K562 (cell line): Measurements from ENCODE around the gene CXCL17. TPM values are rescaled to one million over a fixed set of nuclear protein-coding genes. Genes with fewer than 3 reads are reported as not detected.

Experiments
- ATAC-seq: fragments of 200-7000 bp; cut with Tn5 transposase; 3 replicates; pipeline ENCODE4 v1.9.1; 2020; ENCODE audit warnings: moderate library complexity
- BruUV-seq: library from RNA; stranded (reverse); fragments of 400-500 nt; replicated peaks from 2 replicates; lab custom pipeline; 2021; lab: Mats Ljungman, UMichigan
- CTCF ChIA-PET: fragments of 300-600 bp; formaldehyde crosslinking; extraction: SDS; loops from one replicate; lab custom pipeline; 2021; ENCODE audit warnings: low intra/inter-chr PET ratio; lab: Yijun Ruan, JAX
- POLR2A ChIA-PET: fragments of 300-600, 350-650 bp; sonication (Branson Sonifier 250); formaldehyde crosslinking; extraction: SDS; loops from one replicate; lab custom pipeline; 2021; ENCODE audit warnings: antibody characterized with exemption, inconsistent platforms; lab: Yijun Ruan, JAX
- DNase-seq, 4 experiments: peaks; one replicate each; pipeline versions ENCODE4 v3.0.0 to v3.0.0-alpha.2; 2011 to 2018; ENCODE audit warnings: low spot score in 3 of 4, mixed read lengths in 3 of 4; ENCODE audit errors: extremely low read depth in 1 of 4
- FAIRE-seq: peaks from 2 replicates; lab custom pipeline; 2011; peaks lifted over from hg19 to GRCh38; lab: Jason Lieb, UNC
- H2AFZ ChIP-seq: 2 replicates; pipeline ENCODE4 v1.6.0; 2011; ENCODE audit warnings: low read depth, low read length, control low read depth, inconsistent platforms
- H3K27ac ChIP-seq: fragments of 200-600 bp; 3 replicates; pipeline ENCODE4 v1.8.0; 2011; ENCODE audit warnings: low read depth, mild to moderate bottlenecking, control low read depth, inconsistent platforms, low read length, moderate library complexity, mixed read lengths; ENCODE audit errors: extremely low read depth
- H3K27me3 ChIP-seq, 2 experiments: fragments of 300-600 bp in 1 of 2; 2 replicates in 1 of 2; 3 replicates in 1 of 2; pipeline versions ENCODE4 v1.6.0 to v1.8.0; 2011; ENCODE audit warnings: inconsistent platforms in 2 of 2, low read length in 2 of 2, mild to moderate bottlenecking in 1 of 2, mixed read lengths in 1 of 2, moderate library complexity in 1 of 2; ENCODE audit not compliant: control insufficient read depth in 2 of 2, insufficient read depth in 2 of 2
- H3K36me3 ChIP-seq: fragments of 300-600 bp; 3 replicates; pipeline ENCODE4 v1.8.0; 2011; ENCODE audit warnings: mild to moderate bottlenecking, low read length, inconsistent platforms; ENCODE audit not compliant: control insufficient read depth, insufficient read depth
- H3K4me1 ChIP-seq, 2 experiments: fragments of 200-600 bp in 1 of 2; replicated peaks in 1 of 2; 2 replicates in 1 of 2; 3 replicates in 1 of 2; pipeline versions ENCODE4 v1.5.1 to v1.8.0; 2011; ENCODE audit warnings: inconsistent platforms in 2 of 2, low read length in 2 of 2, mild to moderate bottlenecking in 1 of 2, mixed read lengths in 1 of 2, moderate library complexity in 1 of 2; ENCODE audit not compliant: control insufficient read depth in 2 of 2, insufficient read depth in 2 of 2
- H3K4me2 ChIP-seq: 2 replicates; pipeline ENCODE4 v1.6.1; 2011; ENCODE audit warnings: low read length, control low read depth, inconsistent platforms, mixed read lengths; ENCODE audit not compliant: insufficient read depth
- H3K4me3 ChIP-seq: fragments of 200-600 bp; sonication (generic), shearing (Covaris generic); 2 replicates; pipeline ENCODE4 v1.5.1; 2016; ENCODE audit warnings: control low read depth, inconsistent platforms
- H3K79me2 ChIP-seq: fragments of 200-600 bp; 3 replicates; pipeline ENCODE4 v1.8.0; 2011; ENCODE audit warnings: low read length, inconsistent platforms; ENCODE audit not compliant: control insufficient read depth, insufficient read depth
- H3K9ac ChIP-seq, 2 experiments: 2 replicates each; pipeline versions ENCODE4 v1.6.0 to v1.6.1; 2011; ENCODE audit warnings: low read depth in 2 of 2, low read length in 2 of 2, control low read depth in 1 of 2, inconsistent platforms in 1 of 2, mild to moderate bottlenecking in 1 of 2, mixed read lengths in 1 of 2; ENCODE audit not compliant: insufficient read depth in 1 of 2
- H3K9me1 ChIP-seq: one replicate; pipeline ENCODE4 v1.6.0; 2011; ENCODE audit warnings: inconsistent platforms, mild to moderate bottlenecking, low read length, moderate library complexity; ENCODE audit not compliant: control insufficient read depth, insufficient read depth
- H3K9me3 ChIP-seq: replicated peaks from 2 replicates; pipeline ENCODE4 v1.5.1; 2011; ENCODE audit warnings: low read depth, low read length, inconsistent platforms; ENCODE audit not compliant: control insufficient read depth, insufficient read depth
- H4K20me1 ChIP-seq: replicated peaks from 2 replicates; pipeline ENCODE4 v1.6.1; 2011; ENCODE audit warnings: low read length, inconsistent platforms, mixed read lengths; ENCODE audit not compliant: control insufficient read depth, insufficient read depth
- BCOR ChIP-seq: fragments of 450-650 bp; IDR thresholded peaks from 2 replicates; pipeline ENCODE4 v1.6.1; 2016
- EGR1 ChIP-seq: fragments of 450-650 bp; conservative IDR thresholded peaks from 2 replicates; pipeline ENCODE4 v1.6.1; 2017; ENCODE audit warnings: mild to moderate bottlenecking
- HIVEP1 ChIP-seq: fragments of 250-450 bp; sonication (Bioruptor Pico); IDR thresholded peaks from 2 replicates; pipeline ENCODE4 v1.4.0; 2020; ENCODE audit warnings: mild to moderate bottlenecking
- USF1 ChIP-seq: sonication (generic); formaldehyde crosslinking; IDR thresholded peaks from 2 replicates; pipeline ENCODE4 v1.9.0; 2022; ENCODE audit warnings: mild to moderate bottlenecking, missing genetic modification reagents
- WGBS: fragments of 100-300 bp; shearing (Covaris generic); methylation state at CpG from one replicate; pipeline ENCODE4 v1.1.6; 2016; ENCODE audit warnings: low coverage, mixed read lengths; ENCODE audit not compliant: insufficient coverage; ENCODE audit errors: missing lambda C conversion rate; 5-methylcytosine and 5-hydroxymethylcytosine counted together
- in situ Hi-C: fragments of 300-500 bp; cut with MboI; formaldehyde crosslinking; loops from 4 replicates; pipeline ENCODE4 v1.15.0; 2018; ENCODE audit warnings: inconsistent platforms, mixed read lengths
- intact Hi-C: fragments of 100-400 bp; cut with micrococcal nuclease; formaldehyde crosslinking; loops from 2 replicates; pipeline ENCODE4 v1.14.2; 2022
- polyA plus RNA-seq, 8 experiments: library from polyadenylated mRNA; depleted of rRNA in 4 of 8; stranded (reverse) in 5 of 8; unstranded in 3 of 8; fragments of >200 nt; fragmentation: Nextera tagmentation in 2 of 8; fragmentation: Illumina TruSeq in 1 of 8; extraction: Ambion mirVana in 2 of 8; extraction: Trizol in 1 of 8; gene quantifications; 2 replicates each; pipeline versions ENCODE4 v1.2.1 to v1.2.3, GENCODE V29; 2011 to 2014; ENCODE audit warnings: inconsistent platforms in 1 of 8, missing spikeins in 1 of 8
- total RNA-seq, 7 experiments: library from RNA; depleted of rRNA in 6 of 7; stranded (reverse); fragments of >200 nt in 6 of 7; fragmentation: Illumina TruSeq in 2 of 7; extraction: Trizol in 2 of 7; gene quantifications; 2 replicates each; pipeline versions ENCODE4 v1.2.1 to v1.2.3, GENCODE V29; 2011 to 2021; ENCODE audit warnings: low replicate concordance in 1 of 7

Gene CXCL17
- total and polyA plus RNA-seq, 9 of the 15 experiments (the other 6 are each of a cell fraction or from before 2014, with no cell fraction given) = 0.10 to 0.15 TPM; not detected in 7

GRCh38 chr19:42412227-42412626, 30.5 kb downstream of the CXCL17 start:
- Histone ChIP-seq H3K27me3 (peaks cover 8% of the 10 kb centered on the region in 2 experiments; a peak in 3 of 5 replicates), H3K4me2 (no peak overlapping the region), H3K9me3 (no peaks in the 10 kb centered on the region), H3K9ac (peak overlapping the region in 1 of 2 experiments; percentile 20; a peak in 1 of 4 replicates), H3K9me1 (no peaks in the 10 kb centered on the region), H2AFZ (no peak overlapping the region), H3K27ac (no peak overlapping the region), H3K36me3 (no peaks in the 10 kb centered on the region), H3K79me2 (no peaks in the 10 kb centered on the region), H3K4me1 (peaks cover 0 to 28% of the 10 kb centered on the region in 2 experiments; a peak in 2 of 5 replicates), H3K4me3 (no peak overlapping the region), H4K20me1 (peaks cover 31% of the 10 kb centered on the region)
- FAIRE-seq = no peak
- intact Hi-C loops (no loop called here), in situ Hi-C loops (no loop called here)
- ATAC-seq = no peak
- BruUV-seq = no TSS peak
- TF ChIP-seq USF1 (peak; percentile 27; the same call in 1 of the 2 replicates), EGR1 (no peak)
- ChIA-PET CTCF (no interaction called here), POLR2A (no interaction called here)
- no peak for DNase-seq
- 8% methylated on average over 7 of the region's 7 CpGs for WGBS

- TF ChIP-seq HIVEP1 = no peak
- peak; percentile 52; the same call in 1 of the 2 replicates for TF ChIP-seq BCOR
- TF ChIP-seq, all 486 proteins: peak for 1
- Histone ChIP-seq H4K20me1 (peaks cover 34% of the 10 kb centered on the region), H3K4me2 (no peak overlapping the region), H3K27me3 (peaks cover 8% of the 10 kb centered on the region in 2 experiments; a peak in 4 of 5 replicates), H3K4me1 (peaks cover 0 to 34% of the 10 kb centered on the region in 2 experiments; a peak in 2 of 5 replicates), H3K9me3 (no peaks in the 10 kb centered on the region), H3K9ac (peak overlapping the region in 1 of 2 experiments; percentile 20; a peak in 1 of 4 replicates), H3K9me1 (no peaks in the 10 kb centered on the region), H3K36me3 (no peaks in the 10 kb centered on the region), H3K27ac (no peak overlapping the region), H3K4me3 (no peak overlapping the region), H3K79me2 (no peaks in the 10 kb centered on the region), H2AFZ (no peak overlapping the region)
- POLR2A ChIA-PET = no interaction called here
- ATAC-seq (no peak), DNase-seq (no peak), FAIRE-seq (no peak)
- CTCF ChIA-PET = no interaction called here
- BruUV-seq = no TSS peak
- intact Hi-C loops (no loop called here), in situ Hi-C loops (no loop called here)
- WGBS = 3% methylated on average over 8 of the region's 8 CpGs
Observed at GRCh38 chr19:42411581-42412178, 31.1 kb downstream of the CXCL17 start.
